Type B pancreatic cell (in vitro differentiated cells): Measurements from ENCODE around the gene PLK2. TPM values are rescaled to one million over a fixed set of nuclear protein-coding genes. Genes with fewer than 3 reads are reported as not detected.

Experiments used
- DNase-seq: peaks from one replicate; pipeline ENCODE4 v3.0.0; 2021; ENCODE audit warnings: mixed read lengths; ENCODE audit not compliant: unreplicated experiment; ENCODE audit errors: extremely low spot score
- H3K27ac Mint-ChIP-seq: 2 replicates; pipeline ENCODE4 v1.8.0; 2021; ENCODE audit warnings: mild to moderate bottlenecking, mixed read lengths
- H3K27me3 Mint-ChIP-seq: 2 replicates; pipeline ENCODE4 v1.8.0; 2021; ENCODE audit warnings: mixed read lengths
- H3K36me3 Mint-ChIP-seq: 2 replicates; pipeline ENCODE4 v1.8.0; 2021; ENCODE audit warnings: mixed read lengths
- H3K4me1 Mint-ChIP-seq: one replicate; pipeline ENCODE4 v1.8.0; 2021; ENCODE audit warnings: mixed read lengths; ENCODE audit not compliant: unreplicated experiment
- H3K4me3 Mint-ChIP-seq: 2 replicates; pipeline ENCODE4 v1.8.0; 2021; ENCODE audit warnings: mild to moderate bottlenecking, mixed read lengths
- H3K9me3 Mint-ChIP-seq: 2 replicates; pipeline ENCODE4 v1.8.0; 2021; ENCODE audit warnings: mixed read lengths
- total RNA-seq: library from RNA; stranded (reverse); gene quantifications from 2 replicates; pipeline ENCODE4 v1.2.1, GENCODE V29; 2021; ENCODE audit warnings: low replicate concordance
- TF ChIP-seq, protein P1 (sequence below): fragments of 200-600 bp; sonication (generic); conservative IDR thresholded peaks from 2 replicates; pipeline ENCODE4 v1.5.0; 2021; ENCODE audit warnings: antibody characterized with exemption, mild to moderate bottlenecking

The PLK2 gene
- total RNA-seq, 1 donor from 2014 or later, result 307 TPM

DNA sequence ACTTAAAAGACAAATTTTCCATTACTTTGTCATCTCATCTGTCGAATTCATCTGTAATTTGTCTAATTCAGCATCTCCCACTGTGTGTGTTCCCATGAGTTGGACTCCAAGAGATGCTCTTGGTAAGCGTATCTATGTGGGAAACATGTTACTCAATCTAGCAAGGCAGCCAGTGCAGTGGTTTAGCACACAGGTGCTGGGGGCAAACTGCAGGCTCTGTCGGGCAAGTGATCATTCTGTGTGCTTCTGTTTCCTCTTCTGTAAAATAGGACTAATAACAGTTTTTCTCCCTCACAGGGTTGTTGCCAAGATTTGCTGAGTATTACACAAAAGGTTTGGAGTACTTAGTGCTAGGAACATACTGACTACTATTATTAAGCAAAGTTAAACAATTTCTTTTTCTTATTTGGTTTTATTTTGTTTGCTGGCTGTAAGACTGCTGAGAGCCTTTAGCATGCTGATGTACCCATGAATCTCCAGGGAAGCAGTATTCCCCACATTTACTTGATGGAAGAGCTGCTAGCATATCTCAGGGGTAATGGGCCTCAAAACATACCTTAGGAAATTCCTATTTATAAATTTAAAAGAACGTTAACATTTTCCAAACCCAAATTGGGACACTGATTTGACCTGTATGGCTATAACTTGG is 30.6 kb upstream of the PLK2 start:
- Mint-ChIP-seq H3K27ac (no peak overlapping the region), H3K27me3 (peaks cover 7% of the 10 kb centered on the region), H3K9me3 (no peaks in the 10 kb centered on the region), H3K36me3 (no peaks in the 10 kb centered on the region), H3K4me1 (no peaks in the 10 kb centered on the region), H3K4me3 (no peak overlapping the region)
- TF ChIP-seq, protein P1, sequence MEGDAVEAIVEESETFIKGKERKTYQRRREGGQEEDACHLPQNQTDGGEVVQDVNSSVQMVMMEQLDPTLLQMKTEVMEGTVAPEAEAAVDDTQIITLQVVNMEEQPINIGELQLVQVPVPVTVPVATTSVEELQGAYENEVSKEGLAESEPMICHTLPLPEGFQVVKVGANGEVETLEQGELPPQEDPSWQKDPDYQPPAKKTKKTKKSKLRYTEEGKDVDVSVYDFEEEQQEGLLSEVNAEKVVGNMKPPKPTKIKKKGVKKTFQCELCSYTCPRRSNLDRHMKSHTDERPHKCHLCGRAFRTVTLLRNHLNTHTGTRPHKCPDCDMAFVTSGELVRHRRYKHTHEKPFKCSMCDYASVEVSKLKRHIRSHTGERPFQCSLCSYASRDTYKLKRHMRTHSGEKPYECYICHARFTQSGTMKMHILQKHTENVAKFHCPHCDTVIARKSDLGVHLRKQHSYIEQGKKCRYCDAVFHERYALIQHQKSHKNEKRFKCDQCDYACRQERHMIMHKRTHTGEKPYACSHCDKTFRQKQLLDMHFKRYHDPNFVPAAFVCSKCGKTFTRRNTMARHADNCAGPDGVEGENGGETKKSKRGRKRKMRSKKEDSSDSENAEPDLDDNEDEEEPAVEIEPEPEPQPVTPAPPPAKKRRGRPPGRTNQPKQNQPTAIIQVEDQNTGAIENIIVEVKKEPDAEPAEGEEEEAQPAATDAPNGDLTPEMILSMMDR, result no peak
- no peak for DNase-seq

DNA sequence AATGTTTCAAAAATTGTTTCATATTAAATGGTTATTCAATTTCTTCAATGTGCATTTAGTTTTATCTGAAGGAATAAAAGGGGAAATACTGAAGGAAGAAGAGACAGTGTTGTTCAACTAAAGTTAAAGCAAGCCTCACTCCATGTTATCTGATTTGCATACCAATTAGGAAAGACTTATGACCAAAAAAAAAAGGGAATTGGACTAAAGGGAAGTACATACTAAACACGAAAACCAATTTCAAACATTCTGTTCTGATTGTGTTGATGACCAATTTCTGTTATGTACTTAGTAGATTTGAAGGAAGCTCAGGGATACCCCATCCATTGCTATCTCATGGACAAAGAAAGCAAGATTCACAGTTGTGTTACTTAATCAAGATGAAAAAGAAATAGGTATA is 26.4 kb upstream of the PLK2 start:
- Mint-ChIP-seq H3K9me3 (no peaks in the 10 kb centered on the region), H3K36me3 (no peaks in the 10 kb centered on the region), H3K4me1 (no peaks in the 10 kb centered on the region), H3K4me3 (no peak overlapping the region), H3K27ac (no peak overlapping the region), H3K27me3 (peaks cover 7% of the 10 kb centered on the region)
- TF ChIP-seq, protein P1, result no peak
- DNase-seq, result no peak

DNA sequence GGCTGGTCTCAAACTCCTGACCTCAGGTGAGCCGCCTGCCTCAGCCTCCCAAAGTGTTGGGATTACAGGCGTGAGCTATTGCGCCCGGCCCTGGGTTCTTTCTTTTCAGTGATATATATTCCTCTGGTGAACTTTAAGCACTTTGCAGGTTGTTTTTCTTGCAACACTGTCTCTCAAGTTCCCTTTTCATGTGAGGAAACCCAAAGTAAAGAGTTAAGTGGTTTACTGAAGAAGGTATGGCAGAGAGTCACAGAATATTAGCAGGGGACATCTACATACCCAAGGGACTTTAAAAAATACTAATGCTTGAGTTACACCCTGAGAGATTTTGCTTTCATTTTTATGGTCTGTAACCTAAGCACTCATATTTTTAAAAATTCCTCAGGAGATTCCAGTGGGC is 24.6 kb upstream of the PLK2 start:
- no peak for DNase-seq
- no peaks in the 10 kb centered on the region for H3K9me3 Mint-ChIP-seq
- peaks cover 3% of the 10 kb centered on the region for H3K27me3 Mint-ChIP-seq
- H3K27ac Mint-ChIP-seq, result no peak overlapping the region
- no peaks in the 10 kb centered on the region for H3K36me3 Mint-ChIP-seq
- H3K4me3 Mint-ChIP-seq, result no peak overlapping the region
- no peaks in the 10 kb centered on the region for H3K4me1 Mint-ChIP-seq
- TF ChIP-seq, protein P1, result no peak

DNA sequence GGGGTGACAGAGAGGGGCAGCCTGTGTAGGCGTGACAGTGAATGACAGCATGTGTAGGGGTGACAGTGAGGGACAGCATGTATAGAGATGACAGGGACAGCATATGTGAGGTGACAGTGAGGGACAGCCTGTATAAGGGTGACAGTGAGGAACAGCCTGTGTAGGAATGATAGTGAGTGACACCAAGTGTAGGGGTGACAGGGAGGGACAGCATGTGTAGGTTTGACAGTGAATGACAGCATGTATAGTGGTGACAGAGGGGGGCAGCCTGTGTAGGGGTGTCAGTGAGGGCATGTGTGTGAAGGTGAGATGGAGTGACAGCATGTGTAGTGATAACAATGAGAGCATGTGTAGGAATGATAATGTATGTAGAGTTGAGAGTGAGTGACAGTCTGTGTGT is 22.6 kb upstream of the PLK2 start:
- Mint-ChIP-seq H3K9me3 (no peaks in the 10 kb centered on the region), H3K4me3 (no peak overlapping the region), H3K27me3 (no peaks in the 10 kb centered on the region)

DNA sequence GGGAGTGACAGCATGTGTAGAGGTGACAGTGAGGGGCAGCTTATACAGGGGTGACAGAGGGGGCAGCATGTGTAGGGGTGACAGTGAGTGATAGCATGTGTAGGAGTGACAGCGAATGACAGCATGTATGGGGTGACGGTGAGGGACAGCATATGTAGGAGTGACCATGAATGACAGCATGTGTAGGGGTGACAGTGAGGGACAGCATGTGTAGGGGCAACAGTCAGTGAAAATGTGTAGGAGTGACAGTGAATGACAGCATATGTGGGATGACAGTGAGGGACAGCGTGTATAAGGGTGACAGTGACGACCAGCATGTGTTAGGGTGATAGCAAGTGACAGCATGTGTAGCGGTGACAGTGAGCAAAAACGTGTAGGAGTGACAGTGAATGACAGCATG is 21.9 kb upstream of the PLK2 start:
- TF ChIP-seq, protein P1, result no peak
- no peak for DNase-seq
- H3K27me3 Mint-ChIP-seq, result no peaks in the 10 kb centered on the region
- no peaks in the 10 kb centered on the region for H3K4me1 Mint-ChIP-seq
- no peaks in the 10 kb centered on the region for H3K9me3 Mint-ChIP-seq
- H3K4me3 Mint-ChIP-seq, result no peak overlapping the region
- no peak overlapping the region for H3K27ac Mint-ChIP-seq
- no peaks in the 10 kb centered on the region for H3K36me3 Mint-ChIP-seq

More for the DNA sequence above, 22.6 kb upstream of the PLK2 start:
- no peak overlapping the region for H3K27ac Mint-ChIP-seq
- TF ChIP-seq, protein P1, result no peak
- DNase-seq, result no peak
- no peaks in the 10 kb centered on the region for H3K36me3 Mint-ChIP-seq
- H3K4me1 Mint-ChIP-seq, result no peaks in the 10 kb centered on the region
